ENCODE measurements around the gene TRMT61B. TPM values are rescaled to one million over a fixed set of nuclear protein-coding genes. Genes with fewer than 3 reads are reported as not detected.

The TRMT61B gene
- 14.5 and 29.2 TPM in 2 replicates for total RNA-seq (2014; rRNA removed; shearing (Covaris generic))

- peak; percentile 94 for DNase-seq (ENCODE audit: low read depth)
Measured at GRCh38 chr2:28870146-28870891, at the start of gene TRMT61B. TSS of gene TRMT61B (minus strand) at chr2:28870309. CDS start at chr2:28870277, 32 bp downstream.

GRCh38 chr2:28915939-28916338, 45.8 kb upstream of the TRMT61B start:
- DNase-seq (ENCODE audit: low read depth), result no peak

- DNase-seq (ENCODE audit: low read depth), result no peak
Measured at GRCh38 chr2:28909655-28910353, 39.7 kb upstream of the TRMT61B start.

- DNase-seq (ENCODE audit: low read depth), result no peak
Measured at GRCh38 chr2:28908172-28908571, 38.1 kb upstream of the TRMT61B start.

- DNase-seq (ENCODE audit: low read depth), result no peak
Measured at GRCh38 chr2:28906821-28907220, 36.7 kb upstream of the TRMT61B start.

GRCh38 chr2:28906376-28906775, 36.3 kb upstream of the TRMT61B start:
- DNase-seq (ENCODE audit: low read depth), result no peak

- no peak for DNase-seq (ENCODE audit: low read depth)
Measured at GRCh38 chr2:28905533-28905932, 35.4 kb upstream of the TRMT61B start.

- no peak for DNase-seq (ENCODE audit: low read depth)
Measured at GRCh38 chr2:28904802-28905457, 34.8 kb upstream of the TRMT61B start.

GRCh38 chr2:28904295-28904694, 34.2 kb upstream of the TRMT61B start:
- peak; percentile 23 for DNase-seq (ENCODE audit: low read depth)

GRCh38 chr2:28902584-28902983, 32.5 kb upstream of the TRMT61B start:
- DNase-seq (ENCODE audit: low read depth), result no peak

- DNase-seq (ENCODE audit: low read depth), result no peak
Measured at GRCh38 chr2:28901841-28902240, 31.7 kb upstream of the TRMT61B start.

GRCh38 chr2:28901202-28901601, 31.1 kb upstream of the TRMT61B start:
- no peak for DNase-seq (ENCODE audit: low read depth)

- no peak for DNase-seq (ENCODE audit: low read depth)
Measured at GRCh38 chr2:28898048-28898447, 27.9 kb upstream of the TRMT61B start.

- peak; percentile 42 for DNase-seq (ENCODE audit: low read depth)
Measured at GRCh38 chr2:28896906-28897305, 26.8 kb upstream of the TRMT61B start.

GRCh38 chr2:28895189-28895893, 25.2 kb upstream of the TRMT61B start:
- peak; percentile 26 for DNase-seq (ENCODE audit: low read depth)

GRCh38 chr2:28894470-28895188, 24.5 kb upstream of the TRMT61B start, which contains the start of gene WDR43:
TSS of gene WDR43 (plus strand) at chr2:28894667. CDS start at chr2:28894699, 32 bp downstream.
- DNase-seq (ENCODE audit: low read depth), result peak; percentile 99

GRCh38 chr2:28893488-28893887, 23.4 kb upstream of the TRMT61B start:
- no peak for DNase-seq (ENCODE audit: low read depth)

GRCh38 chr2:28880193-28880592, 10.1 kb upstream of the TRMT61B start:
- DNase-seq (ENCODE audit: low read depth), result no peak

- DNase-seq (ENCODE audit: low read depth), result no peak
Measured at GRCh38 chr2:28871620-28872019, 1.5 kb upstream of the TRMT61B start.

GRCh38 chr2:28869494-28870145, 489 bp downstream of the TRMT61B start:
- no peak for DNase-seq (ENCODE audit: low read depth)

- DNase-seq (ENCODE audit: low read depth), result peak; percentile 5
Measured at GRCh38 chr2:28868611-28869010, 1.5 kb downstream of the TRMT61B start.
